CMK (cell line): ENCODE measurements around the gene ZNF521.
A peak's percentile ranks its signal among the peaks of the same experiment; 100 is the strongest.

Experiments used
- DNase-seq: peaks from one replicate; pipeline ENCODE4 v3.0.0-alpha.2; 2010; ENCODE audit warnings: low read depth

Gene ZNF521

DNA sequence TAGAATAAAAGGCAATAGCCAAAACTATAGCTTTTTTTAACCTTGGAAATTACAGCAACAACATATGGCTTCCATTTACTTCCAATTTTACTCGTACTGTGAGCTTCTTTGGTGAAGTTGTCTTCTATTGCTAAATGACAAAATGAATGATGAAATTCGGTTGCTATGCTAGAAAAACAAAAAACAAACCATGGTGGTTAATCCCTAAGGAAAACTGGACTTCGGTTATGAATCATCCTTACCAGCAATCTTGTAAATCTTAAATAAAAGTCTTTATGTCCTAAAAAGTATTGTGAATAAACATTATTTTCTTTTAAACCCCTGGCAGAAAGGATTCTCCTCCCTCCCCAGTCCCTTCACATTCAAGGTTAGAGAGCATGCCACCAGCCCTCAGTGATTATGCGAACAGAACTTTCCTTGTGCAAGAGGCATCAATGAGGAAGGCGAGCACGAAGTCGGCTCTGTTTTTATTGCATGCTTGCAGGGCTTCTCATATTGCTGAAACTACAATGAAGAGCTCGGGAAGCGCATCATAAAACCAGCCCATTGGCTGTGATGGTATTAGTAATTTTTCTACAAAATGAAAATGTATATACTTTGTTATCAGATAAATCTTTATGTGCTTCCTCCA is 62.9 kb downstream of the ZNF521 start:
- no peak for DNase-seq

DNA sequence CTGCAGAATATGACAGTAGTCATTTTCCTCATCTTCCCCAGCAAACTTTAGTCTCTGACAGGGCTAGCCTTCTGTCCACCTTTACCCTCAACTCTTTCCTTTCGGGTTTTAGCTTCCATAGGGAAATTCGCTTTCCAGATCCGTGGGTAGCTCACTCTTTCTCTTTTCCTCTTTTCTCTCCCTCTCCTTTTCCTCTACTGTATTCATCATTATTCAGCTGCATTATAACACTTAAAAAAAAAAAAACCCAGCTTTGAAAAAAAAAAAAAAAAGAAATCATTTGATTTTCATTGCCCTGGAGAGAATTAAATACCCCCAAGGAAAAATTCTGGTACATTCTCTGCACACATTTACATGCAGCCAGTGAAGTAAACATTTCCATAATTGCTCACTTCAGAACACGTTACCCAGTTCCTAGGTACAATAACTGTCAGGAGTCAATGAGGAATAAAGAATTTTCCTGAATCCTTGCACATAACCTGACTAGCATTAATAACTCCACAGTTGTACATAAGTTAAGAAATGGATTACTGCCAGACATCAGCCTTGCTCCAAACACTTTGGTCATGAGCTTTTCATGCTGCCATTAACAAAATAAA is 63.5 kb downstream of the ZNF521 start:
- no peak for DNase-seq

DNA sequence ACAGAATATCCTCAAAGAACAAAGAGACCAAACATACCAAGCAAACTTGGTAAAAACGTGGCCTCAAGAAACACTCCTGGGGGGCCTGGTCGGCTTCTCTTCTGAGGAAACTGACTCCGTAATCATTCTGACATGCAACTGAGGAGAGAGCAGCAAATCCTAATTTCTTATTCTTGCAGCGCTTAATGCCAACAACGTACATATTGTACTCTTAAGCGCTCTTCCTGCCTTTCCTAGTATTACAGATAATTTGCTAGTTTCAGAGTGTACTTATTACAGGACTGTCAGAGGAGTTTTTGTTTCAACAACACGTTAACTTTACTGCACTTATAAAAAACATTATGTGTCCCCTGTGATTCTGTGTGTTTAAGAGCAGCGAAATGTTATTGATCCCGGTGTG is 64.9 kb downstream of the ZNF521 start:
- DNase-seq: no peak

DNA sequence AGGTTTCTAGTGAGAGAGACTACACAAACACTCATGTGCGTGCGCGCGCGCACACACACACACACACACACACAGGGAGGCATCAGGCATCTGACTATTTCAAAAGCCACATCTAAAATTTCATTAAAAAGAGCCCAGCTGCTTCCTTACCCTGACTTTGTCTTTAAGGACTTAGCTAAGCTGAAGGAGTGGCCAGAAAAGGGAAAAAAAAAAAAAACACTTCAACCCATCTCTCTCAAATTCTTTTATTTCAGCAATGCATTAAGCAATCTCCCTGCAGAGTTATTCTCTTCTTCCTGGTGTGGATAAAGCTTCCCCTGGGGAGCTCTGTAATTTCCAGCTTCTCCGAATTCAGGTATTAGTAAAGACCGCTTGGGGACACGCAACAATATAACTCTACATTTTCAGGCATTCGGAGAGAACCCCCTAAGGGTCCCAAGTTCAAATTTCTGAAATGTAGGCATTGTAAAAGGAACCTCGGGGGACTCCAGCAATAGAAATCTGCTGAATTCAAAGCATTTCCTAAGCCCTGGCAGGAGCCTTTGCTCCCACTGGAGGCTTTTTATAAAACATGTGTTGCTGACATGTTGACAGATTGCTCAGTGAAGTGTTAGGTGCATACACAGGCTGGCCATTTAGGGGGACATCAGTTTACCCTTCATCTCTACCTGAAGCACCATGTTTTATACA is 67.0 kb downstream of the ZNF521 start:
- DNase-seq: no peak

DNA sequence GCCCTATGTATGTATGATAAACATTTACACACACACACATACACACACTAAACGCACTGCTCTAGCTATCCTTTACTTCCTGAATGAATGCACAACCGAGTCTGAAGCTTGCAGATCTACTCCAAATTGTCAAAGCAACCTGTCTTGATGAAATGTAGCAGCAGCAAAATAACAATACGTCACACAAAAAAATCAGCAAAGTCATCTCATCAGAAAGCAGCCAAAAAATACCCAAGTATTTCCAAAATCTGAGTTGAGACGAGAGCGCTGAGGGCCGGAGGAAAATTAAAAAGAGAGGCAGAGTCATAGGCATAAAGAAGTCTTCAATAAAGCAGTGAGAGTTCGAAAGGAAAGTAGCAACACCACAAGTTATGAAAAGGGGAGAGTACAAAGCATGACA is 67.7 kb downstream of the ZNF521 start:
- no peak for DNase-seq

DNA sequence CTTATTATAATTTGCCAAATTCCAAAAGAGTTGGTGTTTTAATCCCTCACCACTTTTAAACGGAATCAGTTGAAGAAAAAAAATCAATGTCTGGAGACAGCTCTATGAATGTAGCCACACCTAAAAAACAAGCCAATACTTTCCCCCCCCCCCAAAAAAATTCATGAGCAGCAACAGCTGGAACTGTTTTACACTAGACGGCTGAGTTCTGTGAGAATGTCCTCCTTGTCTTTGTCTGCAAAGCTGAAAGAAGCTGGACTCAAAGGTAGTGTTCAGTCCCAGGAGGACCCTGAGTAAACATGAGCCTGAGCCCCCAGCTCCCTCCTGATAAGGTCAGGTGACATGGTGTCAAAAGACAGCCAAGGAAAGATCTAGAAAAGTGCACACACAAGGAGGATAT is 68.2 kb downstream of the ZNF521 start:
- DNase-seq: no peak

DNA sequence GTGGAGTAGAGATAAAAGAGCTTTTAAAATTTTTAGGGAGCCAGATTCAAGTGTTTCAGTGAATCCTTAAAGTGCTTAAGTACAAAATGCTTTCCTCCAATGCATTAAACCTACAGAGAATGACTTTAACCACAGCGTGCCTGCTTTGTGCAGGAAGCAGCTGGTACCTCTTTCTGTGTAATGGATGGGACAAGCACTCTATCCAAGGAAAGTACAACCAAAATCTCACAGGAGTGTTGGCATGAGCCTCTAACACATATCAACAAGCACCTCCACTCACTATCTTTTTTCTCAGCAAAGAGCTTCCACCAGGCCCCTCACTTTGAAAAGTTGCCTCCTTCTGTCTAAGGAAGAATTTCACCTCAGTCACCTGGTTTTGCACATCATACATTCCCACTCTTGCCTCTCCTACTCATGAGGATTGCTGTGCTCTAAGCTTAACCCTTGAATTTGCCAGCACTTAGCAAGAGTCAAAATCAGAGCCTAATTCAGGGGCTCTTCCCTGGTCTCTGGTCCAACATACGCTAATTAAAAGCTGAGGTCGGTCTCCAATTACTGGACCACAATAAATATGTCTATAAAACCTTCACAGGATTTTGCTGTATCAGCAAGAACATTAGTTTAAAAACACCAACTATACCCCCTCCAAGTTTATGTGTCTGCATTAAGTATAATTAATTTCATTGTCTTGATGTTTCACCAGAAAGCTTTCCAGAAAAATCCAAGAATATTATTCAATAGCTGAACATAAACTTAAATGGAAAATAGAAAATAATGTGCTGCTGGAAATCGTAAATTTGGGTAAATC is 68.9 kb downstream of the ZNF521 start:
- DNase-seq: no peak

DNA sequence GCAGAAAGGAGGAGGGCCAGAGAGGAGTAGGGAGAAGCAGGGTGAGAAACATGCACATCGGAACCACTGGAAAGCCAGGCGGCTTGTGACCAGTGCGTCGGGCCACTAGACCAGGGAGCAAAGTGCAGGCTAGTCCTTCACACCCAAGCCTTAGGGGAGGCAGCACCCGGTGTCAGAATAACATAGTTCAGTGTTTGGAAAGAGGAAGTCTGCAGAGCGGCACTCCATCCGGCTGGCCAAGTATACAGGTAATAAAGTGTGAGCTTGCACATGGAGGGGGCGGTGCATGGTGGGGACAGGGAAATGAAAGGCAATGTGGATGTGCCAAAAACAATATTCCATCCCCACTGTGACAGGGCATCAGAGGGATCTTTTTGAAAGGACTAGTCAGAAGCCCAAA is 69.7 kb downstream of the ZNF521 start:
- no peak for DNase-seq

DNA sequence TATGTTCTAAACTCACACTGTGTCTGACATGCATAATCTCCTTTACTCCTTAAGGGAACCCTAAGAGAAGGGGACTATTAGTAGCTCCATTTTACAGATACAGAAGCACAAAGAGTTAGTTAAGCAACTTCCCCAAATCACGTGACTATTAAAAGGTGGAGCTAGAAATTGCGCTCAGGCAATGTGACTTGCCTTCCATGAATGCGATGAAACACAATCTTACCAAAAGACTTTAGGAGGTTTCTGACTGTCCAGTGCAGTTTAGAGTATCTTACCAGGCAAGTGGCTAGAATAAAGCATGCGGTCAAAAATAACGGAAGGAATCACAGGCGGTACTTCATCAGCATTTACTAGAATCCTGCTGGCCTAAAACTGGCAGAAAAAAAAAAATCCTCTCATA is 70.4 kb downstream of the ZNF521 start:
- DNase-seq: no peak

DNA sequence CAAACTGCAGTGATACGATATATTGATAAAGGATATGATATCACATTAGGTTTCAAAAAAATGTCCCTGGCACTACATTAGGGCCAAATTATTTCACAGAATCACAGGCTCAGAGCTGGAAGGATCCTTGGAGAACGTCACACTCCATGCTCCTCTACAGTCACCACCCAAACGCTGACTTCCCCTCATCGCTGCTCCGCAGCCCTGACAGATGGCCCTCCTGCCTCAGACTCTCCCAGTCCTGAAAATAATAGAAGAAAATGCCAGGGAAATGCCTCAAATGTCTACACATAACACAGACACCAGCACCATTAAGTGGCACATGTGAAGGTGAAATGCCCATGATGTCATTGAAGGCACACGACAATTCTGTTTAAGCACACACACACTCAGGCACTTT is 72.0 kb downstream of the ZNF521 start:
- DNase-seq: no peak

DNA sequence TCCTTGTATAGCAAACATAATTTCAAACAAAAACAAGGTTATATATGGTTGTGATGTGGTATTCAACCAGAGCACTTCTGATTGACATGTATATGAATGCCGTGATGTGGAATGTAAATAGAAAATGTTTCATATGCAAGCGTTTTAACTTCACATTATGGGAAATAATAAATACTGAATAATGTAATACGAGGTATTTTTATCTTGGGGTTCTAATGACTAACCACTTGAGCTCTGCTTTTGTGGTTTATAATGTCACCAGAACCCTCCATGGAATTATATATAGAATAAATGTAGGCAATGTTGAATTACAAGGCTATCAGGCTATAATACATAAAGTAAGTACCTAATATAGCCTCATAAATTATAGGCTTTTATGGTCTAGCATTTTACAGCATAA is 72.4 kb downstream of the ZNF521 start:
- DNase-seq: no peak

DNA sequence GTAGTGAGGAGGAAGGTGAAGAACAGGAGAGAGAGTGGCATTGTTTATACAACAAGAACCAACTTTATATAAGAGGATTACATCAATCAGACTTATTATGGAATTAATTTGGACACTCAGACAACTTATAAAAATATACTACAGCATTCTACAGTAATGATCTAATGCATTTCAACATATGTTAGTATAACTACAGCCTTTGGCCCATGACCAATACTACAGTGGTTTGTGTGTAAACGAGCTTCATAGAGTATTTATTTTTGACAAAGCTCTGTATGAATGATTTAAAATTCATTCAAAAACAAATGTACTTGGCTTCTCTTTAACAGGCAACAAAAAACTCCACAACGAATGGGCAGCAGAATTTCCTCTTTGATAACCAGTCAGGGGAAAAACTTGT is 72.8 kb downstream of the ZNF521 start:
- no peak for DNase-seq

DNA sequence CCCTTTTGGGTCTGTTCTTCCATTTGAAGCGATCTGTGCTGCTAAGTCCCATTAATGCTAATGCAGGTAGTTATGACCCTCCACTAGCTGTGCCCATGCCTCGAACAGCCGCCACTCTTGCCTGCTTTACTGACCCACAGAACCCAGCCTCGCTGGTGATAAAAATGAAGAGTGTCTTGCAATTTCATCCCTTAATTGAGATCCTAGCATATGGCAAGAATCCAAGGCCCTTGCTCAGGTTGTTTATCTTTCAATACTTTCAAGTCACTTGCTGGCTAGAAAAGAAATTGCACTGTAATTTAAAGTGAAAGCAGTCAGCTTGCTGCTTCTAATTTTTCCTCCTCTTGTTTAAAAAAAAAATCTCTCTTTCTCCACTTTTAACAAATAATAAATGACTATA is 73.6 kb downstream of the ZNF521 start:
- DNase-seq: no peak

DNA sequence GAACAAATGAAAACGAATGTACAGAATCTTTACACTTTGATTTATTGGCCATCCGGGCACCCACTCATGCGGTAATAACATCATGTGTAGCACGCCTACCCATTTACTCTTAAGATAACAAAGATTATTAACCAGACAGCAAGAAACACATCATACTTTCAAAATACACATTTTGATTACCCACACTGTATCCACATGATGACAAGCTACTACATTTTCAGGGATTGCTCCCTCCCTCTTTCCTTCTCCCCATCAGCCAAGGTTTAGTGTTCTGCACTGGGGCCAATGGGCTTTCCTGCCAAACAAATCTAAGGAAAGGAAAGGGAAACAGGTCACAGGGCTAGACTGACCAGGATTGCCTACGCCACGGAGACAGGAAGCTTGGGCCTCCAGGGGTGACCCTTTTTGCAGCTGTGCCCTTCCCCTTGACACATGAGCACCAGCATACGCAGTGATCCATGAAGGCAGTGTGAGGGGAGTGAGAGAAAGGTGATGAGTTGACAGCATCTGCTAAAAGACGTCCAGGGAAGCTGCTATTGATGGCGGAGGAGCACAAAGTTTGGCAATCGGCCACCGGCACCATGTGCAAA is 76.5 kb downstream of the ZNF521 start:
- no peak for DNase-seq

DNA sequence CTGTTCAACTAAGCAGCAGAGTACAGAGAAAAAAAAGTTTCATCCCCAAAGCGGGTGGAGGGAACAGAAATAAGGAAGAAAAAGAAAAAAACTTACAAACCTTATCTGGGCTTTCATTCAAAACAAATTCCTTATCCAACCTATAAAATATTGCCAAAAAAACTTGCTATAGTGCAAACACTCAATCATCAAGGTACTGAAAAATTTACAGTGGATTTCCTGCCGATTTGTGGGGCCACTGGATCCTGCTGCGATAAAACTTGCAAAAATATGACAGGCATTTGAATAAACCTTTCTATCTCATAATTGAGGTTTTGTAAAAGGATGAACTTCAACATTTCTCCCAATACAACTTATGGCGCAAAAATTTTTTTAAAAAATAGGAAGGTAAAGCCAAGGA is 77.0 kb downstream of the ZNF521 start:
- no peak for DNase-seq

DNA sequence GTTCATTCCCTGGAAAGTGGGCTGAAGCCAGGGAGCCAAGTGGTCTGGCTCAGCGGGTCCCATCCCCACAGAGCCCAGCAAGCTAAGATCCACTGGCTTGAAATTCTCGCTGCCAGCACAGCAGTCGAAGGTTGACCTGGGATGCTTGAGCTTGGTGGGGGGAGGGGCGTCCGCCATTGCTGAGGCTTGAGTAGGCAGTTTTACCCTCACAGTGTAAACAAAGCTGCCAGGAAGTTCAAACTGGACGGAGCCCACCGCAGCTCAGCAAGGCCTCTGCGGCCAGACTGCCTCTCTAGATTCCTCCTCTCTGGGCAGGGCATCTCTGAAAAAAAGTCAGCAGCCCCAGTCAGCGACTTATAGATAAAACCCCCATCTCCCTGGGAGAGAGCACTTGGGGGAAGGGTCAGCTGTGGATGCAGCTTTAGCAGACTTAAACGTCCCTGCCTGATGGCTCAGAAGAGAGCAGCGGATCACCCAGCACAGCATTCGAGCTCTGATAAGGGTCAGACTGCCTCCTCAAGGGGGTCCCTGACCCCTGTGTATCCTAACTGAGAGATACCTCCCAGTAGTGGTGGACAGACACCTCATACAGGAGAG is 84.9 kb downstream of the ZNF521 start:
- peak; percentile 9 for DNase-seq

DNA sequence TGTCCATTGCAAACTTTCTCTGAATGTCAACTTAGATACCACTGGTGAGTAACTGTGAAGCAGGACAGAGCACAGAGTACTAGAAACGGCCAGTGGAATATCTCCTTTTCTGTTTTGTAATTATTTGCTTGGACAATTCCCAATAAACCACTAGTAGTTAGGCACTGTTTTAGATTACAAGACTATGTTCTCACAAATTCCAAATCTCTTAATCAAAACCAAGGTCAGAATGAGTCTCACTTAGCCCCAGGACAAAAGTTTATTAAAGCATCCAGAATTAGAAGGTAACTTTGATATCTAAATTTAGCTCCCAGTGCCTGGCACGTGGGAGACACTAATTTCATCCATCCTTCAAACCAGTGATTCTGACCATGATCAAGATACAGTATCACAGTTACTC is 89.0 kb downstream of the ZNF521 start:
- no peak for DNase-seq

DNA sequence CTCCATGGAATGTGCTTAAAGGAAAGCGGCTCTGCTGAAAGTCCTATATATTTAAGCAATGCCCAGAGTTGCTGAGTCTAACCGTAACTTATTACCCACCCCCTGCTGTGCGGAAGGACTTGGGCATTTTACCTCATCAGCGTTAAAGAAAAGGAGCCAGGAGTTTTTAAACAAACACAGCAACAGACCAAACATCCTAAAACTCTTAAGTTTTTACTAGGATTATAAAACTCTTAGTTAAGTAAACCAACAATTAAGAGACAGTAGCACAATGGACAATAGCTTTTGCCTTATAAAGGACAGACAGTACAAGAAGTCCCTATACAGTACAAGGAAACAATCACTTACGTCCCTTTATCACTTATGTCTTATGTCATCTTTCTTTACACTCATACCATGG is 90.2 kb downstream of the ZNF521 start:
- DNase-seq: no peak

DNA sequence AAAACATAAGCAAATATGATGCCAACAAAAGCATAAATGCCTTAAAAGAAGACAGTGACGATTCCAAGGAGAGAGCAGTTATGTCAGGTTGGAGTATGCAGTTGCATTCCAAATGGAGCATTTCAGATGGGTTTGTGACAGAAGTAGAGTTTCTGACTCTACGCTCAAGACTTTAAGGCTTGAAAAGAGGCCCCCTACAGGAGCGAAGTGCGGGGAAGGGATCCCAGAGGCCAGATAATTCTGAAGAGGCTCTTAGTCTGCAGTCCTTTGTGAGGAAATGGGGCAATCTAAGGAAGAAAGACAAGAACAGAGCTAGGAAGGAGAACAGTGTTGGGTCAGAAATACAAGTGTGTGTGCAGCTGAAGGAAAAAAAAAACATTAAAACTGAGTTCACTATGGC is 95.5 kb downstream of the ZNF521 start:
- DNase-seq: no peak

DNA sequence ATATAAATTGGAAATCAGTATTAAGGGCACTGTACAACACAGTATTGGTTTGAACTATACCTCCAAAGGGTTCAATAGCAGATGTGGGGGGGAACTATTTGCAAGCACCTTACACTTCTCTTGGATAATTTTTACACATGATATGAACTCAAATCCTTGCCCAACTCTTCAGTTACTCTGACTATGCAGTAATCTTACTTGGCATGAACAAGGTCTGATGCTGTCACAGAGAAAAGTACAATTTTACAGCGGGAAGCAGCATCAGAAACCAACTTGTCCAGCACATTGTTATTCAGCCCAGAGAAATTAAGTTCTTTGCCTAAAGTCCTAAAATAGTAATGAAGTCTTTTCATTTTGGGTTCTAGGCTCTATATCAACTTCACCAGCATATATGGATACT is 98.2 kb downstream of the ZNF521 start:
- DNase-seq: no peak

DNA sequence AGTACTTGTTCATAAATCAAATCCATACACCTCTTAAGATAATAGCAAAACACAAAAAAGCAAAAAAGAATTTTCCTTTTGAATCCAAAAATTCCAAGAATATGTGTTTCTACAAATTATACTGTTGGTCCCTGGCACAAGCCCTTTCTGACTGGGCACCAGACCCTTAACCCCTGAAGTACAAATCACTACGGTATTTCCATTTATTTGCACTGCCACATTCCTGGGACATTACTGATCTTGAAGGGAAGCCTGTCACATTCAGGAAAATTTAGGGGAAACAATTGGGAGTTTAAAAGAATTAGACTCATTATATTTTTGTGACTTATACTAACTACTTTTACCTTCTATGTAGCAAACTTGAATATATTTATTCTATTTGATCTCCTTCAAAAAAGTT is 98.8 kb downstream of the ZNF521 start:
- no peak for DNase-seq

DNA sequence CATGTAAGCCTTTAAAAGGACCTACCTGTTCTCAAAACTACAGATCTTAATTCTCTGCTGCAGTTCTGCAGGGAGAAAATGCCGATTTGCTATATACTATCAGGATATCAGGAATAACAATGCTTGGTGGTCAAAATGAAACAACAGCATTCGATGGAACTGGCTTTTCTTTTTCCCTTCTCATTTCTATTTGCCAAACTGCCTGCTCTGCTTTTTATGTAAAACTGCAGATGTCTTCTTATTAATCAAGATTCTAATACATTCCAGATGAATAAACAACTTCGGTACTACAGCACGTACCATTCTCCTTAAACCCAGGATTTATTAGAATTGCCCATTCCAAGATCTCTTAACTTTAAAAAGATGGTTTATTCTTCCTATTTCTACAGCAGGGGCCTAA is 100.9 kb downstream of the ZNF521 start:
- DNase-seq: no peak
